SK-N-MC (cell line): ENCODE data around the gene SLC2A6.

Experiments used
- EZH2 ChIP-seq: fragments of 200-600 bp; sonication (generic); IDR thresholded peaks from one replicate; pipeline ENCODE4 v1.6.1; 2017; ENCODE audit warnings: antibody characterized with exemption
- POLR2AphosphoS5 ChIP-seq: IDR thresholded peaks from 2 replicates; pipeline ENCODE4 v1.6.1; 2012; ENCODE audit warnings: mild to moderate bottlenecking, low read depth, low read length, borderline replicate concordance

GRCh38 chr9:133470427-133470924 lies 8.4 kb downstream of the SLC2A6 start:
- TF ChIP-seq EZH2 = no peak
- no peak for TF ChIP-seq POLR2AphosphoS5
